ENCODE data around the gene SCO1. TPM values are rescaled to one million over a fixed set of nuclear protein-coding genes. Genes with fewer than 3 reads are reported as not detected.

SCO1 gene
- total RNA-seq, 1 experiment from 2014 or later = 60.3 TPM

DNA sequence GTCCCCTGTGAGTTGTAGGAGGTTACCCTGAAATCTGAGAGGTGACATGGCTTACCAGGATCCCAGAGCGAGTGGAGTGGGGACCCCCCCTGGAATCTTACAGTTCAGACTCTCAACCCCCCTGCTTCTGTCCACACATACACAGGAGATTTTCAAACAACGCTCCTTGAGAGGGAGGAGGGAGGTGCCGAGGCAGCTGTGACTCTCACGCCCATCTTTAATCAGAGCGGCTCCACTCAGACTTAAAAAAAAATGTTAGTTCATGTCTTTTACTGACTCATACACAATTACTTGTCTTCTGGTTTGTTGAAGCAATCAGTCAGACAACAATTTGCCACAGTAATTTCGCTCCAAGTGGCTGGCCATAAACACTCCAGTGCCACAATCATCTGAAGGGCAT, 47.9 kb upstream of the SCO1 start:
- Histone ChIP-seq H4K8ac (replicated peaks; ENCODE audit: insufficient read length, low read depth, low read length) (no peak overlapping the region), H2BK5ac (ENCODE audit: insufficient read length, low read length) (no peak overlapping the region), H3K79me2 (ENCODE audit: insufficient read depth, low read length) (no peaks in the 10 kb centered on the region), H2BK12ac (ENCODE audit: insufficient read length, low read depth, low read length) (no peak overlapping the region), H2BK120ac (ENCODE audit: low read depth, low read length, poor library complexity, severe bottlenecking) (no peak overlapping the region), H3K18ac (ENCODE audit: insufficient read length, low read depth, low read length) (no peak overlapping the region), H3K9ac (ENCODE audit: extremely low read depth, insufficient read length, low read length) (no peak overlapping the region), H3K27ac (ENCODE audit: insufficient read length, low read depth, low read length) (no peak overlapping the region), H3K23me2 (ENCODE audit: insufficient read length, low read depth, low read length, poor library complexity, severe bottlenecking) (no peaks in the 10 kb centered on the region), H2BK15ac (ENCODE audit: low read depth, low read length) (no peak overlapping the region), H3K4me2 (ENCODE audit: insufficient read depth, insufficient read length, low read length) (no peak overlapping the region), H4K20me1 (ENCODE audit: control insufficient read depth, insufficient read depth, insufficient read length) (no peaks in the 10 kb centered on the region), H3K23ac (ENCODE audit: insufficient read length, low read depth, low read length) (no peak overlapping the region), H2AFZ (ENCODE audit: low read length) (no peak overlapping the region), H4K91ac (ENCODE audit: insufficient read length, low read depth, low read length) (no peak overlapping the region), H3T11ph (ENCODE audit: low read length) (no peak overlapping the region), H4K5ac (ENCODE audit: insufficient read length, low read depth, low read length) (no peak overlapping the region), H3K14ac (ENCODE audit: insufficient read depth, low read length) (no peak overlapping the region), H3K4me1 (ENCODE audit: insufficient read depth, low read length) (no peaks in the 10 kb centered on the region; the same call in 1 of the 2 replicates), H2AK5ac (ENCODE audit: insufficient read length, low read length) (no peak overlapping the region), H2BK20ac (ENCODE audit: low read depth, low read length, poor library complexity, severe bottlenecking) (no peak overlapping the region), H3K27me3 (ENCODE audit: insufficient read depth, low read length) (no peaks in the 10 kb centered on the region), H3K9me3 (ENCODE audit: control insufficient read depth, low read depth, low read length) (no peaks in the 10 kb centered on the region), H3K4ac (ENCODE audit: low read depth, low read length) (no peak overlapping the region), H3K56ac (ENCODE audit: insufficient read length, low read depth, low read length) (no peak overlapping the region), H3K79me1 (ENCODE audit: insufficient read depth, low read depth, low read length, poor library complexity, severe bottlenecking) (no peaks in the 10 kb centered on the region)
- H3K27me3 Mint-ChIP-seq (ENCODE audit: low read depth) = no peaks in the 10 kb centered on the region; the same call in 1 of the 2 replicates
- TF ChIP-seq, protein P1, sequence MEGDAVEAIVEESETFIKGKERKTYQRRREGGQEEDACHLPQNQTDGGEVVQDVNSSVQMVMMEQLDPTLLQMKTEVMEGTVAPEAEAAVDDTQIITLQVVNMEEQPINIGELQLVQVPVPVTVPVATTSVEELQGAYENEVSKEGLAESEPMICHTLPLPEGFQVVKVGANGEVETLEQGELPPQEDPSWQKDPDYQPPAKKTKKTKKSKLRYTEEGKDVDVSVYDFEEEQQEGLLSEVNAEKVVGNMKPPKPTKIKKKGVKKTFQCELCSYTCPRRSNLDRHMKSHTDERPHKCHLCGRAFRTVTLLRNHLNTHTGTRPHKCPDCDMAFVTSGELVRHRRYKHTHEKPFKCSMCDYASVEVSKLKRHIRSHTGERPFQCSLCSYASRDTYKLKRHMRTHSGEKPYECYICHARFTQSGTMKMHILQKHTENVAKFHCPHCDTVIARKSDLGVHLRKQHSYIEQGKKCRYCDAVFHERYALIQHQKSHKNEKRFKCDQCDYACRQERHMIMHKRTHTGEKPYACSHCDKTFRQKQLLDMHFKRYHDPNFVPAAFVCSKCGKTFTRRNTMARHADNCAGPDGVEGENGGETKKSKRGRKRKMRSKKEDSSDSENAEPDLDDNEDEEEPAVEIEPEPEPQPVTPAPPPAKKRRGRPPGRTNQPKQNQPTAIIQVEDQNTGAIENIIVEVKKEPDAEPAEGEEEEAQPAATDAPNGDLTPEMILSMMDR (conservative IDR thresholded peaks at IDR 0.05) = no peak
- H3K27ac Mint-ChIP-seq = no peak overlapping the region
- peaks cover 0 to 1% (median 0%) of the 10 kb centered on the region in 3 experiments; a peak in 1 of 7 replicates for H3K36me3 Mint-ChIP-seq (ENCODE audit: insufficient read depth in 1 of 3, low read depth in 3 of 3)
- no peaks in the 10 kb centered on the region for H3K9me3 Mint-ChIP-seq
- H3K4me1 Mint-ChIP-seq = peaks cover 8 to 11% of the 10 kb centered on the region in 2 experiments
- no peak for DNase-seq
- no CpG with 5 or more reads among the region's 6 CpGs for WGBS (ENCODE audit: extremely low coverage, insufficient read length, low lambda C conversion rate)
- no peak overlapping the region for H3K4me3 Mint-ChIP-seq
